ENCODE data around the gene LRCH1.

LRCH1 gene

GRCh38 chr13:46641274-46642081 lies 88.5 kb downstream of the LRCH1 start:
- DNase-seq: no peak

DNA sequence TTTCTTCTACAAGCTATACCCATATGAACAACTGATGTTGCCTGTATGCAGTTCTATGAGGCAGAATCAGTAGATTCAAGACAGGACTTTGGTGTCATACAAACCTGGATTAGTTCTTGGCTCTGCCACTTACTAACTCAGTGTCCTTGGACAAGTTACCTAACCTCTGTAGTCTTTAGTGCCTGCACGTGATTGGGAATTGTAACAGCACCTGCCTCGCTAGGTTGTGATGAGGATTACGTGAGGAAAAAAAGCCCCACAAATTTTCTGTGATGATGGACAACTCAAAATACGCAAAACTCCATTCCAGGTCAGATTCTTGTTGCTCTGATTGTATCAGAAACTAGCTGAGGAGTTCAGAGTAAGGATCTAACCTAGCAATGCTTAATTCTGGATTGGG lies 89.3 kb downstream of the LRCH1 start:
- DNase-seq: no peak

- DNase-seq: no peak
These were observed 90.3 kb downstream of the LRCH1 start for GRCh38 chr13:46643165-46643777.

GRCh38 chr13:46644816-46645215 lies 91.8 kb downstream of the LRCH1 start:
- no peak for DNase-seq

GRCh38 chr13:46647512-46648065 lies 94.6 kb downstream of the LRCH1 start:
- DNase-seq: no peak

DNA sequence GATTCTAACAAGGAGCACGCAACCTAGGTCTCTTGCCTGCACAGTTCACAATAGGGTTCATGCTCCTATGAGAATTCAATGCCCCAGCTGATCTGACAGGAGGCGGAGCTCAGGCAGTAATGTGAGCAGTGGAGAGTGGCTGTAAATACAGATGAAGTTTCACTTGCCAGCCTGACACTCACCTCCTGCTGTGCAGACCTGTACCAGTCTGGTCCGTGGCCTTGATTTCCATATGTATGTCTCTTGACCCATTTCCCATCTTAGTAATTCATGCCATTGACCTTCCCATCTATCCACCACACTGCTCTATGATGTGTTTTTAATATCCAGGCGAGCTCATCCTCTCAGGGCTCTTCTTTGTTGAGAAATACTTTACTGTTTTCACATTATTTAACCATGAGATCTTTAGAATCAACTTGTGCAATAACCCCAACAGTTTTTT lies 95.2 kb downstream of the LRCH1 start:
- DNase-seq: no peak

- no peak for DNase-seq
These were observed 96.8 kb downstream of the LRCH1 start for GRCh38 chr13:46649816-46650215.

DNA sequence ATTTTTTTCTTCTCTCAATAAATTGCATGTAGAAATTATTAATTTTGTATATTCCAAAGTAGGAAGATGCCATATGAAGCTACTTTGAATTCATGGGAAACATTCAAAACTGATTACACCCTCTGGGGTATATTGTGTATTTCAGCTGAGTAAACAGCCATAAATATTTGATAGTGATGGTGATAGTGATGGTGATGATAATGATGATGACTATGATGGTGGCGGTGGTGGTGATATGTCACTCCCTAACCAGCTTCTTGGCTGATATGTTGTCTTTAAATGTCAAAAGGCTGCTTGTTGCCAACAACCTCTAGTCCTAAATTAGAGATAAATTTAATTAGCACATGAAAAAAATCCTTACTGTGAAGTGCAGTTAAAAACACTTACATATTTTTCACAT lies 102.0 kb downstream of the LRCH1 start:
- no peak for DNase-seq

DNA sequence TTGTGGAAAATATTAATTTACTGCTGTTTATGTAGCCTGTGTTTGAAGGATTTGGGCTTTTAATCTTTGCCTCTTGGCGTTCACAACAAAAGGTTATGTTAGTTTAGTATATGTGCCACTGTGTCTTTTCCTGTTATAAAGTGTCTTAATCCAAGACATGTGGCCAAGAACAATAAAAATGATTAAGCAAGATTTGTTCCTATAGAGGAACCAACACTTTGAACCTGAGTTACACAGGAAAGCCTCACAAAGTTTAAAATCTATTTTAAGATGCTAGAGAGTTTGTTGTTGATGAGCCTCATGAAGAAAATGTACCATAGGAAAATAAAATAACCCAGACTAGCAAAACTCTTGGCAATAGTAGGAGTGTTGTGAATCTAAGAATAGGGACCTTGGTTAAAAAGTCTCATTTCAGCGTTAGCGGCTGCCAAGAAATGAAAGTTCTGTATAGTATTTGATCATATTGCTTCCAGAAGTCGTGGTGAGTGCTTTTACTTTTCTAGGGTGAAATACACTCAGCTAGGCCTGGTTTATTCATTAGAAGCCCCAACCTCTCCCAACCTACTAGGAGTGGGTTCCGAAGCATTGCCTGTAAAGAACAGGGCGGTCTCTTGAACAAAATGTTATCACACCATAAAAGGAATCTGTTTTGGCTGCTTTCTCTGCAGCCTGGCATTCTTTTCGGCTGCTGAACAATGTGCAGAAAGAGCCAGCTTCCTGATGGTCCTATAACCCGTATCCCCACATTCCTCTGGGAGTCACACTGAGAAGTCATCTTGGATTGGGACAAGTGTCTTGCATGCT lies 102.6 kb downstream of the LRCH1 start:
- no peak for DNase-seq

GRCh38 chr13:46656786-46657185 lies 103.8 kb downstream of the LRCH1 start:
- no peak for DNase-seq

DNA sequence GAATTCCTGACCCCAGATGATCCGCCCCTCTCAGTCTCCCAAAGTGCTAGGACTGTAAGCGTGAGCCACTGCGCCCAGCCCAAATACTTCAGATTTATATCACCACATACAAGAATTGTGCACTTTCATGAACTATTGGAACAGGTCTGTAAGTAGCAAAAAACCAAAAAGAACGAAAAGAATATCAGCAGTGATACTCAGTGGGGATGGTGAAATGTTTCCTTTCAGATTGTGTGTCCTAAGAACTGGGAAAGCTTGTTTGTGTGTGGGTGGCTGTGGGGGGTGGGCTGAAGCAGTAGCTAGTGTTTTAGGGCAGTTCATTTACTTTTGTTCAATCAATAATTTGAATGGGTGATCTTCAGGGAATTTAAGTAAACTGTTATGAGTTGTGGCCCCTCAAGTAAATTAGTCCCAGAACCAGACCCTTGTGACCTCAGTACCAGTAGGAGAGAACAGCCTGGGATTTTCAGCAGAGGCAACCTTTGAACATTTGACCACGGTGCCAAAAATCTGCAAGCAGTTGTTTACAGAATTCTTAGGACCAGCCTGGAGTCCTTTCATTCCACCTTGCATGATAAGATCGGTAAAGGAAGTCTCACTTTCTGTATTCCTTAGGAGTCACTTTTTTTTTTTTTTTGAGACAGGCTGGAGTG lies 106.6 kb downstream of the LRCH1 start:
- DNase-seq: no peak

GRCh38 chr13:46660416-46660815 lies 107.4 kb downstream of the LRCH1 start:
- no peak for DNase-seq

DNA sequence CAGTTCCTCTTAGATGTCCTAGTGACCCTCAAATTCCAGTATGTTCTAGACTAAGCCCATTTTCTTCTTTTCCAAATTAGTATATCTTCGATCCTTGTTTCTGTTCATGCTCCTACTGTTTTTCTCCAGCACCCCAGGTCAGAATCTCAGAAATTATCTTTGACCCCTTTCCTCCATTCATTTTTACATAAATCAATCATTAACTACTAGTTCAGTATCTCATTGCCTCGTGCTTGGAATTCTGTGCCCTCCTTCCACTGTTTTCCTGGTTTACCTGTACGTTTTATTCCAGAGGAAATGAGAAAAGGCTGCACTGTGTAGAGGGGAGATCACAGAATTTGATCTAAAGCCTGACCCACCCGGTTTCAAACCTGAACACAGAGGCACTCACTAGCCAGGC lies 107.9 kb downstream of the LRCH1 start:
- DNase-seq: no peak

- DNase-seq: no peak
These were observed 109.7 kb downstream of the LRCH1 start for GRCh38 chr13:46662690-46663089.

- no peak for DNase-seq
These were observed 110.5 kb downstream of the LRCH1 start for GRCh38 chr13:46663206-46664037.

DNA sequence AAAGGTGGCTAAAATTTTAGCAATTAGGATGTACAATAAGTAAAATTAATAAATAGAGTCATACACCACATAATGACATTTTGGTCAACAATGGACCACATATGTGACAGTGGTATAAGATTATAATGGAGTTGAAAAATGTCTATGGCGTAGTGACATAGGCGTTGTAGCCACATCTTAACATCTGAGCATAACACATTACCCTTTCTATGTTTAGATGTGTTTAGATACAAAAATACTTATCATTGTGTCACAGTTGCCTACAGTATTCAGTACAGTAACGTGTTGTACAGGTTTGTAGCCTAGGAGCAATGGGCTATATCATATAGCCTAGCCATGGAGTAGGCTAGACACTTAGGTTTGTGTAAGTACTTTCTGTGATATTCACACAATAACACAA lies 111.2 kb downstream of the LRCH1 start:
- DNase-seq: no peak

- DNase-seq: no peak
These were observed 112.3 kb downstream of the LRCH1 start for GRCh38 chr13:46665248-46665632.

GRCh38 chr13:46665633-46666482 lies 112.9 kb downstream of the LRCH1 start:
- no peak for DNase-seq

GRCh38 chr13:46666727-46667456 lies 113.9 kb downstream of the LRCH1 start:
- no peak for DNase-seq

GRCh38 chr13:46667687-46668281 lies 114.8 kb downstream of the LRCH1 start:
- no peak for DNase-seq

All from activated gamma-delta T cell (primary cell).